H9 (cell line): Measurements from ENCODE around the gene HES4. TPM values are rescaled to one million over a fixed set of nuclear protein-coding genes. Genes with fewer than 3 reads are reported as not detected.

Experiments used
- DNase-seq: peaks from one replicate; pipeline ENCODE4 v3.0.0-alpha.2; 2017
- H2AFZ ChIP-seq: one replicate; pipeline ENCODE4 v1.6.1; 2013; ENCODE audit warnings: mild to moderate bottlenecking, low read length, control low read depth, moderate library complexity
- H2AK5ac ChIP-seq: 2 replicates; pipeline ENCODE4 v1.6.1; 2013; ENCODE audit warnings: low read length, control low read depth, mixed read lengths; ENCODE audit not compliant: insufficient read length
- H2BK120ac ChIP-seq: one replicate; pipeline ENCODE4 v1.6.1; 2013; ENCODE audit warnings: low read depth, mild to moderate bottlenecking, low read length, control low read depth, inconsistent platforms; ENCODE audit not compliant: poor library complexity, severe bottlenecking
- H2BK12ac ChIP-seq: 2 replicates; pipeline ENCODE4 v1.6.1; 2013; ENCODE audit warnings: low read length, control low read depth, mixed read lengths, low read depth; ENCODE audit not compliant: insufficient read length
- H2BK15ac ChIP-seq: 2 replicates; pipeline ENCODE4 v1.6.1; 2013; ENCODE audit warnings: low read depth, low read length, control low read depth
- H2BK20ac ChIP-seq: one replicate; pipeline ENCODE4 v1.6.1; 2013; ENCODE audit warnings: low read depth, mild to moderate bottlenecking, low read length, control low read depth, inconsistent platforms; ENCODE audit not compliant: poor library complexity, severe bottlenecking
- H2BK5ac ChIP-seq: 2 replicates; pipeline ENCODE4 v1.6.1; 2013; ENCODE audit warnings: low read length, control low read depth, mixed read lengths; ENCODE audit not compliant: insufficient read length
- H3K14ac ChIP-seq: 2 replicates; pipeline ENCODE4 v1.6.1; 2013; ENCODE audit warnings: low read length, control low read depth; ENCODE audit not compliant: insufficient read depth
- H3K18ac ChIP-seq: 2 replicates; pipeline ENCODE4 v1.6.1; 2013; ENCODE audit warnings: low read depth, mild to moderate bottlenecking, mixed read lengths, low read length, control low read depth; ENCODE audit not compliant: insufficient read length
- H3K23ac ChIP-seq: 2 replicates; pipeline ENCODE4 v1.6.1; 2013; ENCODE audit warnings: low read length, control low read depth, mixed read lengths, low read depth; ENCODE audit not compliant: insufficient read length
- H3K23me2 ChIP-seq: 2 replicates; pipeline ENCODE4 v1.6.1; 2013; ENCODE audit warnings: low read depth, mild to moderate bottlenecking, mixed read lengths, low read length, control low read depth; ENCODE audit not compliant: insufficient read length, poor library complexity, severe bottlenecking
- H3K27ac ChIP-seq: 2 replicates; pipeline ENCODE4 v1.5.1; 2013; ENCODE audit warnings: low read length, control low read depth, mixed read lengths, low read depth; ENCODE audit not compliant: insufficient read length
- H3K27me3 ChIP-seq: 2 replicates; pipeline ENCODE4 v1.6.1; 2013; ENCODE audit warnings: low read length, control low read depth, inconsistent platforms; ENCODE audit not compliant: insufficient read depth
- H3K4ac ChIP-seq: 2 replicates; pipeline ENCODE4 v1.6.1; 2013; ENCODE audit warnings: low read depth, mild to moderate bottlenecking, control low read depth, inconsistent platforms, low read length, moderate library complexity
- H3K4me1 ChIP-seq: 2 replicates; pipeline ENCODE4 v1.6.1; 2013; ENCODE audit warnings: low read length, control low read depth, inconsistent platforms; ENCODE audit not compliant: insufficient read depth
- H3K4me2 ChIP-seq: 2 replicates; pipeline ENCODE4 v1.6.1; 2013; ENCODE audit warnings: low read length, control low read depth, mixed read lengths; ENCODE audit not compliant: insufficient read length, insufficient read depth
- H3K56ac ChIP-seq: 2 replicates; pipeline ENCODE4 v1.6.1; 2013; ENCODE audit warnings: low read depth, mild to moderate bottlenecking, mixed read lengths, low read length, control low read depth; ENCODE audit not compliant: insufficient read length
- H3K79me1 ChIP-seq: 2 replicates; pipeline ENCODE4 v1.6.1; 2013; ENCODE audit warnings: low read depth, mild to moderate bottlenecking, moderate library complexity, low read length, control low read depth, inconsistent platforms; ENCODE audit not compliant: insufficient read depth, poor library complexity, severe bottlenecking
- H3K79me2 ChIP-seq: 2 replicates; pipeline ENCODE4 v1.6.1; 2013; ENCODE audit warnings: low read length, control low read depth, inconsistent platforms; ENCODE audit not compliant: insufficient read depth
- H3K9ac ChIP-seq: 2 replicates; pipeline ENCODE4 v1.6.1; 2013; ENCODE audit warnings: low read length, control low read depth, mixed read lengths; ENCODE audit not compliant: insufficient read length; ENCODE audit errors: extremely low read depth
- H3K9me3 ChIP-seq: one replicate; pipeline ENCODE4 v1.6.1; 2013; ENCODE audit warnings: low read depth, low read length, inconsistent platforms; ENCODE audit not compliant: control insufficient read depth
- H3T11ph ChIP-seq: one replicate; pipeline ENCODE4 v1.6.1; 2013; ENCODE audit warnings: mild to moderate bottlenecking, low read length, control low read depth, inconsistent platforms
- H4K20me1 ChIP-seq: one replicate; pipeline ENCODE4 v1.6.1; 2013; ENCODE audit not compliant: control insufficient read depth, insufficient read length, insufficient read depth
- H4K5ac ChIP-seq: 2 replicates; pipeline ENCODE4 v1.6.1; 2013; ENCODE audit warnings: low read depth, mild to moderate bottlenecking, mixed read lengths, low read length, control low read depth; ENCODE audit not compliant: insufficient read length
- H4K8ac ChIP-seq: replicated peaks from 2 replicates; pipeline ENCODE4 v1.6.1; 2013; ENCODE audit warnings: low read length, control low read depth, mixed read lengths, low read depth; ENCODE audit not compliant: insufficient read length
- H4K91ac ChIP-seq: 2 replicates; pipeline ENCODE4 v1.6.1; 2013; ENCODE audit warnings: low read depth, mild to moderate bottlenecking, moderate library complexity, mixed read lengths, low read length, control low read depth; ENCODE audit not compliant: insufficient read length
- H3K27ac Mint-ChIP-seq, 3 experiments: 2 replicates in 2 of 3; 3 replicates in 1 of 3; pipeline ENCODE4 v1.8.0; 2020 to 2021; ENCODE audit warnings: mixed read lengths in 3 of 3, mild to moderate bottlenecking in 1 of 3, moderate library complexity in 1 of 3
- H3K27me3 Mint-ChIP-seq: 2 replicates; pipeline ENCODE4 v1.8.0; 2021; ENCODE audit warnings: low read depth, mild to moderate bottlenecking, moderate library complexity, mixed read lengths
- H3K36me3 Mint-ChIP-seq, 3 experiments: 2 replicates in 2 of 3; 3 replicates in 1 of 3; pipeline ENCODE4 v1.8.0; 2020 to 2021; ENCODE audit warnings: low read depth in 3 of 3, mixed read lengths in 3 of 3; ENCODE audit not compliant: insufficient read depth in 1 of 3
- H3K4me1 Mint-ChIP-seq, 2 experiments: 2 replicates each; pipeline ENCODE4 v1.8.0; 2020; ENCODE audit warnings: mixed read lengths in 2 of 2
- H3K4me3 Mint-ChIP-seq, 2 experiments: 2 replicates in 1 of 2; 3 replicates in 1 of 2; pipeline ENCODE4 v1.8.0; 2020 to 2021; ENCODE audit warnings: mild to moderate bottlenecking in 2 of 2, mixed read lengths in 2 of 2, moderate library complexity in 1 of 2
- H3K9me3 Mint-ChIP-seq, 2 experiments: 2 replicates in 1 of 2; 3 replicates in 1 of 2; pipeline ENCODE4 v1.8.0; 2020; ENCODE audit warnings: mild to moderate bottlenecking in 2 of 2, mixed read lengths in 2 of 2, moderate library complexity in 1 of 2
- CTCF ChIP-seq: fragments of 200-600 bp; sonication (generic); conservative IDR thresholded peaks from 3 replicates; pipeline ENCODE4 v1.8.0; 2021; ENCODE audit warnings: antibody characterized with exemption, mild to moderate bottlenecking
- WGBS: extraction: QIAGEN DNeasy Blood & Tissue Kit; methylation state at CpG from one replicate; pipeline ENCODE4 v1.1.7; 2013; ENCODE audit warnings: missing lambda C conversion rate, low lambda C conversion rate, mixed read lengths; ENCODE audit not compliant: insufficient read length; ENCODE audit errors: extremely low coverage; 5-methylcytosine and 5-hydroxymethylcytosine counted together
- total RNA-seq: library from RNA; stranded (reverse); gene quantifications from 2 replicates; pipeline ENCODE4 v1.2.1, GENCODE V29; 2021

Gene HES4
- total RNA-seq, 1 experiment from 2014 or later: 4.0 TPM

- Histone ChIP-seq H2BK20ac (no peak overlapping the region), H3K23me2 (peaks cover 20% of the 10 kb centered on the region), H3K79me2 (no peaks in the 10 kb centered on the region), H3K9ac (no peak overlapping the region), H2BK5ac (no peak overlapping the region), H3T11ph (no peak overlapping the region), H3K27me3 (peaks cover 37% of the 10 kb centered on the region; the same call in 1 of the 2 replicates), H3K4ac (no peak overlapping the region), H4K8ac (no peak overlapping the region), H3K23ac (no peak overlapping the region), H3K18ac (no peak overlapping the region), H2BK15ac (no peak overlapping the region), H4K5ac (no peak overlapping the region), H3K56ac (no peak overlapping the region), H3K4me2 (peak overlapping the region; percentile 17), H2BK12ac (no peak overlapping the region), H3K9me3 (no peaks in the 10 kb centered on the region), H3K79me1 (no peaks in the 10 kb centered on the region), H4K20me1 (no peaks in the 10 kb centered on the region), H2AK5ac (no peak overlapping the region), H3K14ac (no peak overlapping the region), H3K4me1 (0 out of 2 replicates have a peak, but pooled peaks cover 1% of the 10 kb centered on the region), H2BK120ac (no peak overlapping the region), H3K27ac (no peak overlapping the region), H2AFZ (no peak overlapping the region), H4K91ac (no peak overlapping the region)
- Mint-ChIP-seq H3K9me3 (no peaks in the 10 kb centered on the region), H3K36me3 (no peaks in the 10 kb centered on the region), H3K4me3 (peak overlapping the region in 1 of 2 experiments; percentile 68; a peak in 3 of 5 replicates), H3K27ac (no peak overlapping the region), H3K4me1 (peaks cover 5 to 18% of the 10 kb centered on the region in 2 experiments), H3K27me3 (peaks cover 79% of the 10 kb centered on the region)
- no CpG with 5 or more reads among the region's 86 CpGs for WGBS
- TF ChIP-seq CTCF: no peak
- DNase-seq: peak; percentile 56
Measured at GRCh38 chr1:998995-999724, 737 bp downstream of the HES4 start.
